Uterus (tissue), 2 donors: Measurements from ENCODE around the gene FAM240A.

Source experiments
- POLR2A ChIP-seq, 2 donors: fragments of 450-650 bp; IDR thresholded peaks; one replicate each; pipeline ENCODE4 v1.6.1; 2016; ENCODE audit warnings: antibody characterized with exemption in 2 of 2, mild to moderate bottlenecking in 1 of 2, moderate library complexity in 1 of 2
- TF ChIP-seq, protein P1 (sequence below), 4 experiments: fragments of 200-600 bp in 2 of 4; fragments of 450-650 bp in 2 of 4; sonication (generic) in 2 of 4; IDR thresholded peaks; one replicate each; pipeline ENCODE4 v1.5.1; 2016 to 2019; ENCODE audit warnings: antibody characterized with exemption in 4 of 4, mild to moderate bottlenecking in 2 of 4, moderate library complexity in 1 of 4

DNA sequence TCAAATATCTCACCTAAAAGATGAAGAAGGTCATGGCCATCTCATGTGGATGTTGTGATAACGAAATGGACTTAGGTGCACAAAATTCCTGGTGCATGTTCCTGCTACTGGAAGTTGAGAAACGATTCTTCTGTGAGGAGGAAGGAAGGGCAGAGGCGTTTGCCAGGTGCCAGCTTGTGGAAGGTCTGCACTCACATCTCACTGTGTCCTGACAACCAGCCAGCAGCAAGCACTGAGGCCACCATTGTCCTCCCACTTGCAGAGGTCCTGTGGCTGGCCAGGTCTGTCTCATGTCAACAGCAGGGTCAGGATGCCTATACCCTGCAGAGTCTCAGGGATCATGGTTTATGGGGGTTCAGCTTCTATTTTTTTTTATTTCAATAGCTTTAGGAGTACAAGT, 3.7 kb downstream of the FAM240A start:
- TF ChIP-seq, protein P1, sequence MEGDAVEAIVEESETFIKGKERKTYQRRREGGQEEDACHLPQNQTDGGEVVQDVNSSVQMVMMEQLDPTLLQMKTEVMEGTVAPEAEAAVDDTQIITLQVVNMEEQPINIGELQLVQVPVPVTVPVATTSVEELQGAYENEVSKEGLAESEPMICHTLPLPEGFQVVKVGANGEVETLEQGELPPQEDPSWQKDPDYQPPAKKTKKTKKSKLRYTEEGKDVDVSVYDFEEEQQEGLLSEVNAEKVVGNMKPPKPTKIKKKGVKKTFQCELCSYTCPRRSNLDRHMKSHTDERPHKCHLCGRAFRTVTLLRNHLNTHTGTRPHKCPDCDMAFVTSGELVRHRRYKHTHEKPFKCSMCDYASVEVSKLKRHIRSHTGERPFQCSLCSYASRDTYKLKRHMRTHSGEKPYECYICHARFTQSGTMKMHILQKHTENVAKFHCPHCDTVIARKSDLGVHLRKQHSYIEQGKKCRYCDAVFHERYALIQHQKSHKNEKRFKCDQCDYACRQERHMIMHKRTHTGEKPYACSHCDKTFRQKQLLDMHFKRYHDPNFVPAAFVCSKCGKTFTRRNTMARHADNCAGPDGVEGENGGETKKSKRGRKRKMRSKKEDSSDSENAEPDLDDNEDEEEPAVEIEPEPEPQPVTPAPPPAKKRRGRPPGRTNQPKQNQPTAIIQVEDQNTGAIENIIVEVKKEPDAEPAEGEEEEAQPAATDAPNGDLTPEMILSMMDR (IDR thresholded peaks at IDR 0.05), result no peak
- TF ChIP-seq POLR2A (IDR thresholded peaks at IDR 0.05), result no peak
